Subcutaneous adipose tissue (tissue), 4 donors: ENCODE results near the gene CEP41. TPM values are rescaled to one million over a fixed set of nuclear protein-coding genes. Genes with fewer than 3 reads are reported as not detected.

Experiments used
- total RNA-seq, 4 donors: library from RNA; depleted of rRNA; stranded (reverse); fragments of >200 nt; gene quantifications; one replicate each; pipeline ENCODE4 v1.1.0, GENCODE V29; 2016
- TF ChIP-seq, protein P1 (sequence below): fragments of 450-650 bp; IDR thresholded peaks from one replicate; pipeline ENCODE4 v1.5.1; 2016; ENCODE audit warnings: low read depth, mild to moderate bottlenecking, control low read depth, antibody characterized with exemption, moderate library complexity

Gene CEP41
- total RNA-seq, 4 donors from 2014 or later, result 3.2 to 6.0 (median 3.9) TPM

DNA sequence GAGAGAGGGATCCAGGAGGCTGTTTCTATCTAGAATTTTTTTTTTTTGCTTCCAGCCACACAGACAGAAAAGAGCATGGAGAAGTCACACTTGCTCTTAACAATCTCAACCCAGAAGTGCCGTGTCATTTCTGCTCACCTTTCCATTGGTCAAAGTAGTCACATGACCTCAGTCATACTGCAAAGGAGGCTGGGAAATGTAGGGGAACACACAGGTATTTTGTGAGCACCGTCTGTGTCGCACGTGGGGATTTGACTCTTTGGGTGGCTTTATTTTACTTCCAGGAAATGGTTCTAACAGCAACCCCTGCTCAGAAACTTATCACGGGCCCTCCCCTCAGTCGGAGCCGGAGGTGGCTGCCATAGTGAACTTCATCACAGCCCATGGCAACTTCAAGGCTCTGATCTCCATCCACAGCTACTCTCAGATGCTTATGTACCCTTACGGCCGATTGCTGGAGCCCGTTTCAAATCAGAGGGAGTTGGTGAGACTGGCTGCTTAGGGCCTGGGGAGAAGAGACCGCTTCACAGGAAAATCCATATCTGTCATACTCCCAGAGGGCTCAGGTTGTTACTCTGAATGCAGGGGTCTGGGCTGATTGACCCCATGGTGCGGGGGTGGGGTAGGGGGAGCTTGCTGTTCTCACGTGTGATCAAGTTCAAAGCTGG is 73.6 kb downstream of the CEP41 start:
- TF ChIP-seq, protein P1, sequence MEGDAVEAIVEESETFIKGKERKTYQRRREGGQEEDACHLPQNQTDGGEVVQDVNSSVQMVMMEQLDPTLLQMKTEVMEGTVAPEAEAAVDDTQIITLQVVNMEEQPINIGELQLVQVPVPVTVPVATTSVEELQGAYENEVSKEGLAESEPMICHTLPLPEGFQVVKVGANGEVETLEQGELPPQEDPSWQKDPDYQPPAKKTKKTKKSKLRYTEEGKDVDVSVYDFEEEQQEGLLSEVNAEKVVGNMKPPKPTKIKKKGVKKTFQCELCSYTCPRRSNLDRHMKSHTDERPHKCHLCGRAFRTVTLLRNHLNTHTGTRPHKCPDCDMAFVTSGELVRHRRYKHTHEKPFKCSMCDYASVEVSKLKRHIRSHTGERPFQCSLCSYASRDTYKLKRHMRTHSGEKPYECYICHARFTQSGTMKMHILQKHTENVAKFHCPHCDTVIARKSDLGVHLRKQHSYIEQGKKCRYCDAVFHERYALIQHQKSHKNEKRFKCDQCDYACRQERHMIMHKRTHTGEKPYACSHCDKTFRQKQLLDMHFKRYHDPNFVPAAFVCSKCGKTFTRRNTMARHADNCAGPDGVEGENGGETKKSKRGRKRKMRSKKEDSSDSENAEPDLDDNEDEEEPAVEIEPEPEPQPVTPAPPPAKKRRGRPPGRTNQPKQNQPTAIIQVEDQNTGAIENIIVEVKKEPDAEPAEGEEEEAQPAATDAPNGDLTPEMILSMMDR, result no peak

DNA sequence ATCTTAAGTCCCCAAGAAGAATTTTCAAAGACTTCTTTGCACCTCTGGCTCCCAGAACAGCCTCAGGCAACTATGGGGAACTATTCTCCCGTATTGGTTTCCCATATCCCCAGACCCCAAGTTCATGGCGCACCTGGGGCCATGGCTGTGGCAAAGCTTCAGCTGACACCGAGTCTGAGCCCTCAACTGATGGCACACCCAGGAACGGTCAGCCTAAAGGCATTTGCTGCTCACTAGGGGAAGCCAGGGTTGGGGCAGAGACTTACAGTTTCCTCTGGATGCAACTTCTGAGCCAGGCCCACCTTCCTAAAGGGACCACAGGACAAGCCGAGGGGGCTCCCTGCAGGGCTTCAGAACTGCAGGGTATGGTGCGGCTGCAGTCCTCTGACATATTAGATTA is 74.3 kb downstream of the CEP41 start:
- TF ChIP-seq, protein P1, result no peak

DNA sequence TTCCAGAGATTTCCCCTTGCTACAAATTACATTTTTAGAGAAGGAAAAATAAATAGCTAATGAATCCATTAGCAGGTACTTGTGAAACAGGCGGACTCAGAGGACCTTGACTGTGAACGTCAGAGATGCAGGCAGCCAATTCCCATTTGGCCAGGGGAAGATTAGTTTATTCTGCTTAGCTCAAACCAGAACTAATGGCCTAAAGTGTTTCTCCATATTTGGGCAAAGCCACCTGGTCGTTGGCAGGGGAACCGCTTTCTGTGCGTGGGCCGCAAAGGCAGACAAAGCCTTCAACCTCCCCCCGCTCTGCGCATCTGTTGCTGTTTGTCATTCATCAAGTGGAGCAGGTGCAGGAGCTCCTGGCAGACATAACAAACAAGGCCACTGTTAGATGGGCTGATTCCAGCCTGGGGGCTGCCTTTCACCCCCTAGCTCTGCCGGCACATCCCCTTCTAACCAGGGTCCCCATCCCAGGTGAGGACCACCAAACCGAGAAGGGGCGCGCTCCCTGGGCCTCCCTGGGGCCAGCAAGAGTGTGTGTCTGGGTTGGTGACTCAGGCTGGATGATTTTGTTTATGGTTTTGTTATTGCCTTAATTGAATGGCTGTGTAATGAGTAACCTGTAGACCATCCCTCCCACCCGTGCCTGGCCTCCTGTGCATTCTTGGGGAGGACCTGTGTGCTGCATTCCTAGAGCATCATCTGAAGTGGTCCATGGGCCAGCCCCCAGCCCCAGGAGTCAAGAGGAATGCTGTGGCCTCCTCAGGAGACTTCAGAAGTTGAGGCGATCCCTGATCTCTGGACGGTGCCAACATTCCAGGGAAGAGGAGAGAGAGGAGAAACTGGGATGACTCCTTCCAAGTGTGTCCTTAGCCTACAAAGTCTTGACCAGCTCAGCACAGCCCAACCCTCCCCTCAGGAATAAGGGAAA is 75.0 kb downstream of the CEP41 start:
- TF ChIP-seq, protein P1, result no peak

DNA sequence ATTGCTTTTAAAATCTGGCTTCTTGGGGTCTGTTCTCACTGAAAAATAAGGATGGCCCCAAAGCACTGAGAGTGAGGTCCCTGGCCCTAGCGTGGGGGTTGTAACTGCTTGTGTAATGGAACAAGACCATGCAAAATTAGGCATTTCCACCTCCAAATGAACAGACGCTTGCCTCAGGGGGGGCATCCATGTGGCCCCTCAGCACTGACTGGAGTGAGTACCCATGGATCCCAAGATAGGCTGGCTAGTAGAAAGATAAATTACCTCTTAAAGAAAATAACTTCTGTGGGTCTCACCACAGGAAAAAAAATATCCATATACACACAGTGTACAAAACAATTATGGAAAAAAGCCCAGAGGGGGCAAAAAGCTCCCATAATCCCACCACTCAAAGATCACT is 75.7 kb downstream of the CEP41 start:
- TF ChIP-seq, protein P1, result no peak

DNA sequence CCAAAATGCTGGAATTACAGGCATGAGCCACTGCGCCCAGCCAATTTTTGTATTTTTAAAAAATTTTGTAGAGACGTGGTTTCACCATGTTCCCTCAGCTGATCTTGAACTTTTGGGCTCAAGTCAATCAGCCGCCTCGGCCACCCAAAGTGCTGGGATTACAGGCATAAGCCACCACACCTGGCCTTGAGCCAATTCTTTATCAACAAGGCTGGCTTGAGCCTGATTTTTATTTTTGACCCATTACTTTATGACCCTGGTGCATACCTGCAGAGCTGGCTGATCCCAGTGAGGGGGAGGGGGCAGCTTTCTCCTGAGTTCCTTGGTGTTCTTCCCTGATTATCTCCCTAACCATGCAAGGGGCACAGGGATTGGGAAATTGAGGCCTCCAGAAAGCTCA is 76.4 kb downstream of the CEP41 start:
- TF ChIP-seq, protein P1, result no peak

DNA sequence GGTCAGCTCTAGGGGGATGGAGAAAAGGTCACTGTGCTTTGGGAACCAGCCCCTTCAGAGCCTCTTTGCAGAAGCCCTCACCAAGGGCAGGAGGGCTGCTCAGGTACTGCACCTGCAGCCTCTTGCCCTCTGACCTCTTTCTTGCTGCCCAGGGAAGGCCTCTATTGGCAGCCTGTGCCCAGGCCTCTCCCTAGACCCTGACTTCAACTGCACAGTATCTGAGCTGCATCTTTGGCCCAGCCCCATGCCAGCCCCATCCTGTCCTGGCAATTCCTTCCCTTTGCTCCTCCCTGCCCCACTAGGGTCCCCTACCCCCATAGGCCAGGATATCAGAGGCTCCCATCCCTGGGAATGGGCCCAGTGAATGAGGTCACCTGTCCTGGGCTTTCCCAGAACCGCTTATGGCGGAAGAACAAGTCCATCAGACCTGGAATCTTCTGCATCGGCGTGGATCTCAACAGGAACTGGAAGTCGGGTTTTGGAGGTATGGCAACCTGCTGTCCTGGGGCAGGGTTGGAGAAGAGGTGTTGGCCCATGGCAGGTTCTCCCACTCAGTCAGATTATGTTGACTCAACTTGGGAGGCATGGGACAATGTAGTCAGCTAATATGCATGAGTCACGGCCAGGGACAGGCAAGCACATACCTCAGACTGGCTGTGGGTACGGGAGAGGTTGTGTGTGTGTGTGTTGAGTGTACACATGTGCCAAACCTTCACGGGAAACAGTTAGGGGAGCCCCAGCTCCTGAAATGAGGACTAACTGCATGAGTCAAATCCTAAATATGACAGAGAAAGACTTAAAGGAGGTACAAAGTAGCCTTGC is 77.6 kb downstream of the CEP41 start:
- TF ChIP-seq, protein P1, result no peak
